22Rv1 (cell line): ENCODE data around the gene NT5C.

Experiments used
- H3K27ac ChIP-seq: fragments of 450-650 bp; 2 replicates; pipeline ENCODE4 v1.5.1; 2017
- ZFX ChIP-seq: fragments of 450-650 bp; IDR thresholded peaks from 2 replicates; pipeline ENCODE4 v1.6.1; 2017; ENCODE audit warnings: antibody characterized with exemption, borderline replicate concordance
- TF ChIP-seq, protein P1 (sequence below): fragments of 450-650 bp; IDR thresholded peaks from 2 replicates; pipeline ENCODE4 v1.5.1; 2017; ENCODE audit warnings: mild to moderate bottlenecking

NT5C gene

DNA sequence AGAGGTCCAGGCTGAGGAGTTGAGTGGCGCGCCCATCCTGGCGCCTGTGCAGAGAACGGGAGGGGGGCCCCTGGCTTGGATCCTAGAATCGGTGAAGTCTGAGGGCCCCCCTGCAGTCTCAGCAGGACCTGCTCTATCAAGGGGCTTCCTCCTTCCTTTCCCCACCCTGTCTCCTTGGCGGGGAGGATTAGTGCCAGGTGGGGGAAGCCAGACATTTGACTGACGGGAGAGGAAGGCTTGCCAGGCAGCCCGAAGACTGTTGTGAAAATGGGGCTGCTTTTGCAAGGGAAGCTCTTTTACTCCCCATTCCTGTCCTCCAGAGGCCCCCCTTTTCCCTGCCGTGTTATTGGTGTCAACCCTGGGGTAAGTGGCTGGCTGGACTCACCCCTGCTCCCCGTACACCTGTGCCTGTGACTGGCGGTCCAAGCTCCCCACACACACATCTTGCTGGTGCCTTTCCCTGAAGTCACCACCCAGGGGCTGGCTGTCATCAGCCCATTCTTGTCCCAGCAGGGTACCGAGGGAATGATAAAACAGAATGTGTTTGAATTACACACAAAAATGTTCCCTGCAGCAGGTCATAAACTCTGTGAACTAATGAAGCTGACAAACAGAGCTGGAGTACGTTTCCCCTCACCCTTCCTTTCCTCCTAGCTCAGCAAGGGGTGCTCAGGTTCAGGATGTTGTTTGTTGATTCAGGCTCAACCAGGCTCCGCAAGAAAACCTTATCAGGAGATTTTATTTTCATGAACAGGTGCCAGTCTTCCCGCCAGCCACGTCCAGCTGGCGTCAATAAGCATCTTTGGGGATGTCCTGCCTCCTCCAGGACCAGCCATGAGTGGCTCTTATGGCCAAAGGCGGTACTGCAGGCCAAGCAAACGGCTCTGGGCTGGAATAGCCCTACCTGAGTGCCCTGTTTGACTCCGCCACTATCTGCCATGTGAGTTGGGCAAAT is 26.1 kb downstream of the NT5C start:
- peak overlapping the region; percentile 31; the same call in 1 of the 2 replicates for H3K27ac ChIP-seq
- TF ChIP-seq, protein P1, sequence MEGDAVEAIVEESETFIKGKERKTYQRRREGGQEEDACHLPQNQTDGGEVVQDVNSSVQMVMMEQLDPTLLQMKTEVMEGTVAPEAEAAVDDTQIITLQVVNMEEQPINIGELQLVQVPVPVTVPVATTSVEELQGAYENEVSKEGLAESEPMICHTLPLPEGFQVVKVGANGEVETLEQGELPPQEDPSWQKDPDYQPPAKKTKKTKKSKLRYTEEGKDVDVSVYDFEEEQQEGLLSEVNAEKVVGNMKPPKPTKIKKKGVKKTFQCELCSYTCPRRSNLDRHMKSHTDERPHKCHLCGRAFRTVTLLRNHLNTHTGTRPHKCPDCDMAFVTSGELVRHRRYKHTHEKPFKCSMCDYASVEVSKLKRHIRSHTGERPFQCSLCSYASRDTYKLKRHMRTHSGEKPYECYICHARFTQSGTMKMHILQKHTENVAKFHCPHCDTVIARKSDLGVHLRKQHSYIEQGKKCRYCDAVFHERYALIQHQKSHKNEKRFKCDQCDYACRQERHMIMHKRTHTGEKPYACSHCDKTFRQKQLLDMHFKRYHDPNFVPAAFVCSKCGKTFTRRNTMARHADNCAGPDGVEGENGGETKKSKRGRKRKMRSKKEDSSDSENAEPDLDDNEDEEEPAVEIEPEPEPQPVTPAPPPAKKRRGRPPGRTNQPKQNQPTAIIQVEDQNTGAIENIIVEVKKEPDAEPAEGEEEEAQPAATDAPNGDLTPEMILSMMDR: peak; percentile 83
- TF ChIP-seq ZFX: no peak

DNA sequence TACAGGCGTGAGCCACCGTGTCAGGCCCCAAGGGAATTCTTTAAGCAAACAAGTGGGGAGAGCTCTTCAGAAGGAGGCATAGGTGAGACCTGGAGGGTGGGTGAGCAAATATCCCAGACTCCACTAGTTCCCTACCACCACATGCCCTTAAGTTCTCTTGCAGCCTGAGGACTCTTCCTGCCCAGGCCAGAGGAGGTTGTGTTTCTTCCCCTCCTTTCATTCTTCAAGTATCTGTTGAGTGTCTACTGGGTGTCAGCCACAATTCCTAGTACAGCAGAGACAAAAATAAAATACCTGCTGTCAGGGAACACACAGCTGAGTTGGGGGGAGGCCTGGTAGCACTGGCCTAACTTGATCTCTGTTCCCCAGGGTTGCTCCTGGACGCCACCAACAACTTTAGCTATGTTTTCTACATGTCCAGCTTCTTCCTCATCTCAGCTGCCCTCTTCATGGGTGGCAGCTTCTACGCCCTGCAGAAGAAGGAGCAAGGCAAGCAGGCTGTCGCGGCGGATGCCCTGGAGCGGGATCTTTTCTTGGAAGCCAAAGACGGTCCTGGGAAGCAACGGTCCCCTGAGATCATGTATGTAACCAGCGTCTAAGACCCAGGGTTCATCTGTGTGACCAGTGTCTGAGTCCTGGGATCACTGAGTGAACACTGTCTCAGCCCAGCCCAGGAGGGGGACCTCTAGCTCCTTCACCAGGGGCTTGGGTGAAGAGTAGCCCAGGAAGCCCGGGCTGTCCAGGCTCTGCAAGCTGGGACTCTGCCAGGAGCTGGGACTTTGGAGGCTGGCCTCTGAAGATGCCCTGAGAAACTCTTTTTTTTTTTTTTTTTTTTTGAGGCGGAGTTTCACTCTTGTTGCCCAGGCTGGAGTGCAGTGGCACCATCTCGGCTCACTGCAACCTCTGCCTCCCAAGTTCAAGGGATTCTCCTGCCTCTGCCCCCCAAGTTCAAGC is 27.7 kb downstream of the NT5C start:
- no peak overlapping the region for H3K27ac ChIP-seq
- TF ChIP-seq, protein P1: no peak
- no peak for TF ChIP-seq ZFX

DNA sequence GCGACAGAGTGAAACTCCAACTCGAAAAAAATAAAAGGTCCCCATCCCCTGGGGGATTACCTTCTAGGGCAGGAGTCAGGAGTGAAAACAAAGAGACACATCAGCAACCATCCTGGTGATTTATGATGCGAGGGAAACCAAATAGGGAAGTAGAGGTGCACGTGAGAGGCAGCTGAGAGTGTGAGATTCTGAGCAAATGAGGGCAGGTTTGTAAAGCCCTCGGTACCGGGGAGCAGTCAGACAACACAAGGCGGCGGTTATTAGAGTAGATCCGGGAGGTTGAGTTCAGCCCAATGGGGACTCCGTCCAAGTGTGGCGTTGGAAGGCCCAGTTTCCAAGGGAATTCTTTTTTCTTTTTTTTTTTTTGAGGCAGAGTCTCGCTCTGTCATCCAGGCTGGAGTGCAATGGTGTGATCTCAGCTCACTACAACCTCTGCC is 29.1 kb downstream of the NT5C start:
- H3K27ac ChIP-seq: no peak overlapping the region
- TF ChIP-seq, protein P1: no peak
- no peak for TF ChIP-seq ZFX

DNA sequence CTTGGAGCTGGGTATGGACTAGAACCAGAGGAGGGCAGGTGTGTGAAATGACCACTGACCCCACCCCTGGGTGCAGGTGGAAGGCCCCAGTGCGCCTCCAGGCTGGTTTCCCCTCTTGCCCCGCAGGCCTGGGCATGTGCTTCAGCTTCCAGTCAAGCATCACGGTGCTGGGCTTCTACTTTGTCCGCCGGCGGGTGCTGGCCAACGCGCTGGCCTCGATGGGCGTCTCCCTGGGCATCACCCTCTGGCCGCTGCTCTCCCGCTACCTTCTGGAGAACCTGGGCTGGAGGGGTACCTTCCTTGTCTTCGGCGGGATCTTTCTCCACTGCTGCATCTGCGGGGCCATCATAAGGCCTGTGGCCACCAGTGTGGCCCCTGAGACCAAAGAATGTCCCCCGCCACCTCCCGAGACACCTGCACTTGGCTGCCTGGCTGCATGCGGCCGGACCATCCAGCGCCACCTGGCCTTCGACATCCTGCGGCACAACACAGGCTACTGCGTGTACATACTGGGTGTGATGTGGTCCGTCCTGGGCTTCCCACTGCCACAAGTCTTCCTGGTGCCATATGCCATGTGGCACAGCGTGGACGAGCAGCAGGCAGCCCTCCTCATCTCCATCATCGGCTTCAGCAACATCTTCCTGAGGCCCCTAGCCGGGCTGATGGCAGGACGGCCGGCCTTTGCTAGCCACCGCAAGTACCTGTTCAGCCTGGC is 31.5 kb downstream of the NT5C start:
- TF ChIP-seq ZFX: no peak
- TF ChIP-seq, protein P1: no peak
- no peak overlapping the region for H3K27ac ChIP-seq

DNA sequence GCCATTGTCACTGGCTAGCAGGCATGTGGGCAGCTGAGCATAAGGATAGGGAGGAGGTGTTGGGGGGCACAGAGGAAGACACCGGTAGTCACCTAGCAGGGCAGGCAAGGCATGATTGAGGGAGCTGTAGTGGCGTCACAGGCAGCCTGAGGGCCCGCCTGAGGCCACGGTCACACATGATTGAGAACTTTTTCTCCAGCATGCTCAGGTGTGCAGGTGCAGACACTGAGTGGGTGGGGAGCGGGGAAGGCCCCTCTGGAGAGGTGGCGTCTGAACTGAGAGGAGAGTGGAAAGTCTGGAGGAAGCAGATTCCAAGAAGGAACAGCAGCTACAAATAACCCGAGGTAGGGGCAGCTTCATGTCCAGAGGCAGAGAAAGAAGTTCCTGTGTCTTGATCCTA is 32.7 kb downstream of the NT5C start:
- H3K27ac ChIP-seq: no peak overlapping the region
- TF ChIP-seq, protein P1: no peak
- no peak for TF ChIP-seq ZFX

DNA sequence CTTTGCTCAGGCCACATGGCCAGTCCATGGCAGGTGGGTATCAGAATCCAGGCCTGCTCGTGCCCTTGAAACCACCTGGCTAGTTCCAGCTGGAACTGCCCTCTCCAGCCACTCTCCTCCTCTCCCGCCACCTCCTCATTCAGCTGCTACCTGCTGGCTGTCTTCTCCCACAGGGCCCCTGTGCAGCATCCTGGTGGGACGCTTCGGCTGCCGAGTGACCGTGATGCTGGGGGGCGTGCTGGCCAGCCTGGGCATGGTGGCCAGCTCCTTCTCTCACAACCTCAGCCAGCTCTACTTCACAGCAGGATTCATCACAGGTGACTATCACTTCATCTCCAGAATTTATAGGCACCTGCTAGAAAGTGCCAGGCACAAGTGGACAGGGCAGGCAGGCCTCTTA is 33.7 kb downstream of the NT5C start:
- H3K27ac ChIP-seq: no peak overlapping the region
- no peak for TF ChIP-seq ZFX
- TF ChIP-seq, protein P1: no peak
